SH-SY5Y (cell line): ENCODE results near the gene FAM98C.

Experiments
- GATA2 ChIP-seq: IDR thresholded peaks from 2 replicates; pipeline ENCODE4 v1.6.1; 2011; ENCODE audit warnings: mild to moderate bottlenecking, low read depth, low read length
- GATA3 ChIP-seq: IDR thresholded peaks from 2 replicates; pipeline ENCODE4 v1.6.1; 2011; ENCODE audit warnings: low read depth, mild to moderate bottlenecking, low read length, moderate library complexity

DNA sequence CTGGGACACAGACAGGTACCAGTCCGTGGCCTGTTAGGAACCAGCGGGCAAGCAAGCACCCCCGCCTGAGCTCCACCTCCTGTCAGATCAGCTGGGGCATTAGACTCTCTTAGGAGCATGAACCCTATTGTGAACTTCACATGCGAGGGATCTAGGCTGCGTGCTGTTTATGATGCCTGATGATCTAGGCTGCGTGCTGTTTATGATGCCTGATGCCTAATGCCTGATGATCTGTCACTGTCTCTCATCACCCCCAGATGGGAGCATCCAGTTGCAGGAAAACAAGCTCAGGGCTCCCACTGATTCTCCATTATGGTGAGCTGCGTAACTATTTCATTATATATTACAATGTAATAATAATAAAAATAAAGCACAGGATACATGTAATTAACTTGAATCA lies 19.5 kb downstream of the FAM98C start:
- TF ChIP-seq GATA2 (no peak), GATA3 (no peak)
